HCT116 (cell line): Measurements from ENCODE around the gene XYLT1. TPM values are rescaled to one million over a fixed set of nuclear protein-coding genes. Genes with fewer than 3 reads are reported as not detected.

ENCODE experiments used
- ATAC-seq: fragments of 200-7000 bp; cut with Tn5 transposase; 2 replicates; pipeline ENCODE4 v1.9.1; 2020; ENCODE audit warnings: mild to moderate bottlenecking, moderate library complexity
- BruUV-seq: library from RNA; stranded (reverse); fragments of 400-500 nt; replicated peaks from 2 replicates; lab custom pipeline; 2021; lab: Mats Ljungman, UMichigan
- CTCF ChIA-PET: fragments of 300-600 bp; sonication (Branson Sonifier 250); formaldehyde crosslinking; loops from one replicate; lab custom pipeline; 2021; ENCODE audit warnings: antibody characterized with exemption; lab: Charles Lee
- POLR2A ChIA-PET: fragments of 300-600, 350-600 bp; sonication (Branson Sonifier 250); formaldehyde crosslinking; loops from one replicate; lab custom pipeline; 2021; ENCODE audit warnings: antibody characterized with exemption; lab: Charles Lee
- RAD21 ChIA-PET, 2 experiments: fragments of 300-600 bp; sonication (Branson Sonifier 250); formaldehyde crosslinking; loops; one replicate each; lab custom pipeline; 2023; ENCODE audit warnings: low total read pairs in 2 of 2; ENCODE audit not compliant: uncharacterized antibody in 2 of 2, unreplicated experiment in 2 of 2, low non-redundant PET in 1 of 2; lab: Charles Lee
- DNase-seq: peaks from one replicate; pipeline ENCODE4 v3.0.0-alpha.2; 2010; ENCODE audit warnings: low read depth, low spot score
- H2AFZ ChIP-seq: fragments of 200-600 bp; shearing (Covaris generic), sonication (generic); 2 replicates; pipeline ENCODE4 v1.6.1; 2017; ENCODE audit warnings: low read depth, mixed run types, mixed read lengths, antibody characterized with exemption, low read length; ENCODE audit not compliant: poor library complexity, severe bottlenecking
- H3K27ac ChIP-seq: 2 replicates; pipeline ENCODE4 v1.5.1; 2012; ENCODE audit warnings: low read depth, low read length
- H3K27me3 ChIP-seq: fragments of 200-600 bp; sonication (generic); 2 replicates; pipeline ENCODE4 v1.6.1; 2016; ENCODE audit warnings: mixed run types, low read length, mixed read lengths; ENCODE audit not compliant: insufficient read depth
- H3K36me3 ChIP-seq, 2 experiments: fragments of 200-500 bp in 1 of 2; fragments of 200-600 bp in 1 of 2; sonication (Bioruptor generic) in 1 of 2; sonication (generic) in 1 of 2; 2 replicates each; pipeline versions ENCODE4 v1.5.1 to v1.6.1; 2014 to 2016; ENCODE audit warnings: low read length in 2 of 2, inconsistent platforms in 1 of 2, mixed read lengths in 1 of 2, mixed run types in 1 of 2; ENCODE audit not compliant: insufficient read depth in 2 of 2, control insufficient read depth in 1 of 2
- H3K4me1 ChIP-seq, 2 experiments: fragments of 200-600 bp in 1 of 2; sonication (generic) in 1 of 2; 2 replicates each; pipeline versions ENCODE4 v1.5.1 to v1.6.1; 2012 to 2017; ENCODE audit warnings: low read length in 2 of 2, inconsistent platforms in 1 of 2, mild to moderate bottlenecking in 1 of 2, mixed read lengths in 1 of 2, mixed run types in 1 of 2, moderate library complexity in 1 of 2; ENCODE audit not compliant: insufficient read depth in 2 of 2, control insufficient read depth in 1 of 2
- H3K4me2 ChIP-seq: fragments of 200-600 bp; sonication (generic); 2 replicates; pipeline ENCODE4 v1.6.1; 2017; ENCODE audit warnings: mixed run types, low read length, mixed read lengths
- H3K4me3 ChIP-seq, 2 experiments: fragments of 200-600 bp in 1 of 2; sonication (generic) in 1 of 2; replicated peaks in 1 of 2; 2 replicates each; pipeline ENCODE4 v1.5.1; 2011 to 2016; ENCODE audit warnings: low read length in 2 of 2, control low read depth in 1 of 2, low read depth in 1 of 2, mild to moderate bottlenecking in 1 of 2, mixed read lengths in 1 of 2, mixed run types in 1 of 2
- H3K79me2 ChIP-seq: fragments of 200-600 bp; sonication (generic); 2 replicates; pipeline ENCODE4 v1.6.1; 2017; ENCODE audit warnings: mild to moderate bottlenecking, mixed run types, low read length, moderate library complexity, mixed read lengths; ENCODE audit not compliant: insufficient read depth
- H3K9ac ChIP-seq: fragments of 200-600 bp; sonication (generic); 2 replicates; pipeline ENCODE4 v1.6.1; 2016; ENCODE audit warnings: low read length, mixed read lengths
- H3K9me2 ChIP-seq: fragments of 200-600 bp; sonication (generic), shearing (Covaris generic); 2 replicates; pipeline ENCODE4 v1.6.1; 2017; ENCODE audit warnings: mixed run types, mild to moderate bottlenecking, moderate library complexity; ENCODE audit not compliant: insufficient read depth
- H3K9me3 ChIP-seq, 2 experiments: fragments of 200-500 bp in 1 of 2; fragments of 200-600 bp in 1 of 2; sonication (Bioruptor generic) in 1 of 2; sonication (generic) in 1 of 2; 2 replicates each; pipeline ENCODE4 v1.6.1; 2014 to 2017; ENCODE audit warnings: low read length in 2 of 2, mixed read lengths in 2 of 2, inconsistent platforms in 1 of 2, low read depth in 1 of 2, mild to moderate bottlenecking in 1 of 2, mixed run types in 1 of 2, moderate library complexity in 1 of 2; ENCODE audit not compliant: control insufficient read depth in 1 of 2, insufficient read depth in 1 of 2
- H4K20me1 ChIP-seq: fragments of 200-600 bp; sonication (generic), shearing (Covaris generic); 2 replicates; pipeline ENCODE4 v1.6.1; 2017; ENCODE audit warnings: mixed run types, mild to moderate bottlenecking, moderate library complexity; ENCODE audit not compliant: insufficient read depth
- RAD21 ChIP-seq: IDR thresholded peaks from 2 replicates; pipeline ENCODE4 v1.6.1; 2012; ENCODE audit warnings: low read depth, mild to moderate bottlenecking
- REST ChIP-seq: IDR thresholded peaks from 2 replicates; pipeline ENCODE4 v1.6.1; 2012; ENCODE audit warnings: low read depth
- SP1 ChIP-seq: IDR thresholded peaks from 2 replicates; pipeline ENCODE4 v1.6.1; 2012; ENCODE audit warnings: low read depth
- YY1 ChIP-seq: IDR thresholded peaks from 2 replicates; pipeline ENCODE4 v1.6.1; 2011; ENCODE audit warnings: low read length, low read depth, moderate library complexity, mild to moderate bottlenecking; ENCODE audit not compliant: insufficient replicate concordance; ENCODE audit errors: extremely low read depth
- intact Hi-C: fragments of 100-400 bp; cut with micrococcal nuclease; formaldehyde crosslinking; loops from 2 replicates; pipeline ENCODE4 v1.10.0; 2022
- total RNA-seq: library from RNA; stranded (reverse); gene quantifications from one replicate; pipeline ENCODE4 v1.2.1, GENCODE V29; 2021; ENCODE audit not compliant: unreplicated experiment
- TF ChIP-seq, protein P1 (sequence below), 3 experiments: fragments of 200-600 bp in 1 of 3; sonication (generic) in 1 of 3; IDR thresholded peaks in 2 of 3; conservative IDR thresholded peaks in 1 of 3; 2 replicates each; pipeline ENCODE4 v1.5.1; 2012 to 2017; ENCODE audit warnings: low read depth in 2 of 3, low read length in 2 of 3, antibody characterized with exemption in 1 of 3, borderline replicate concordance in 1 of 3, control low read depth in 1 of 3, mild to moderate bottlenecking in 1 of 3, mixed read lengths in 1 of 3, mixed run types in 1 of 3, moderate library complexity in 1 of 3; ENCODE audit not compliant: insufficient read depth in 1 of 3

Gene XYLT1
- total RNA-seq, 1 experiment from 2014 or later, result 4.5 TPM

DNA sequence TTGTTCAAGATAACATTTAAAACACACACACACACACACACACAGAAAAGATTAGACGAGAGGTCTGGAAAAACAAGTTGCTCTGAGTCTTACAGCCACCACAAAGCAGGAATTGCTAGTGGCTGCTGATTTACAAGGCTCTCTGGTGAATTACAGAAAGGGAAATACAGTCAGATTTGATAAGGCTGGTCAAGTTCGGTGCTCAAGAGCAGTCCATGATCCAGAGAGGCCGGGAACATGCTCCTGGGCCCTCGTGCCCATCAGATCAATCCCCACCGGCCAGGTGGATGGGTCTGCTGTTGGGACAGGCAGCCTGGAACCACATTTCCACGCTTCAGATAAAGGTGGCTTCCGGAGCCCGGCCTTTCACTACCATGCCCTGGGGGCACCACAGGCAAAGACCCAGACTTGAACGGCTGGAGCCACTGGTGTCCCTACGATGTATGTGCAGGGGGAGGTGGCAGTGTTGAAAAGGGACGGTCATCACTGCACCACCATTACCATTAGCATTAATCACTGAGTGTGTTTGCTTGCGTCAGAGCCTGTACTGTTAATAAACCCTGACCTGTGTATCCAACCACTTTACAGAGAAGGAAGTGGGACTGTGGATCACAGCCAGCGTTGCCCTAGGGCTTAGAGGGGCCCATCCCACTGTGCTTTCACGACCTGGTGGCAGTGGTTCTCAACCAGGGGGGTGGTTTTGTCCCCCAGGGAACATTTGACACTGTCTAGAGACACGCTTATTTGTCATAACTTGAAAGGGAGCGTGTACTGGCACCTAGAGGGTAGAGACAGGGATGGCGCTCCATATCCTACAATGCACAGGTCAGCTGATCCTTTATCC, 95.1 kb downstream of the XYLT1 start:
- ChIA-PET RAD21 (no interaction called here), CTCF (interaction anchor here (0.6 kb wide), 1 partner anchor 11 kb away, joined by 4 read pairs; no protein-coding TSS in a partner anchor), POLR2A (no interaction called here)
- no peaks in the 10 kb centered on the region for H3K79me2 ChIP-seq
- peak; percentile 31; the same call in 1 of the 2 replicates for TF ChIP-seq RAD21
- no peak for TF ChIP-seq REST
- TF ChIP-seq YY1, result no peak
- TF ChIP-seq SP1, result no peak
- TF ChIP-seq, protein P1, sequence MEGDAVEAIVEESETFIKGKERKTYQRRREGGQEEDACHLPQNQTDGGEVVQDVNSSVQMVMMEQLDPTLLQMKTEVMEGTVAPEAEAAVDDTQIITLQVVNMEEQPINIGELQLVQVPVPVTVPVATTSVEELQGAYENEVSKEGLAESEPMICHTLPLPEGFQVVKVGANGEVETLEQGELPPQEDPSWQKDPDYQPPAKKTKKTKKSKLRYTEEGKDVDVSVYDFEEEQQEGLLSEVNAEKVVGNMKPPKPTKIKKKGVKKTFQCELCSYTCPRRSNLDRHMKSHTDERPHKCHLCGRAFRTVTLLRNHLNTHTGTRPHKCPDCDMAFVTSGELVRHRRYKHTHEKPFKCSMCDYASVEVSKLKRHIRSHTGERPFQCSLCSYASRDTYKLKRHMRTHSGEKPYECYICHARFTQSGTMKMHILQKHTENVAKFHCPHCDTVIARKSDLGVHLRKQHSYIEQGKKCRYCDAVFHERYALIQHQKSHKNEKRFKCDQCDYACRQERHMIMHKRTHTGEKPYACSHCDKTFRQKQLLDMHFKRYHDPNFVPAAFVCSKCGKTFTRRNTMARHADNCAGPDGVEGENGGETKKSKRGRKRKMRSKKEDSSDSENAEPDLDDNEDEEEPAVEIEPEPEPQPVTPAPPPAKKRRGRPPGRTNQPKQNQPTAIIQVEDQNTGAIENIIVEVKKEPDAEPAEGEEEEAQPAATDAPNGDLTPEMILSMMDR (IDR thresholded peaks at IDR 0.05 in 2 of 3, conservative IDR thresholded peaks at IDR 0.05 in 1 of 3; ENCODE audit: borderline replicate concordance in 1 of 3, insufficient read depth in 1 of 3, low read depth in 2 of 3, low read length in 2 of 3), result peak in 1 of 3 experiments; percentile 19; a peak in 1 of 6 replicates
- H4K20me1 ChIP-seq, result no peaks in the 10 kb centered on the region
- no TSS peak for BruUV-seq
- no peak overlapping the region for H3K27ac ChIP-seq
- no peaks in the 10 kb centered on the region for H3K9me3 ChIP-seq
- no peaks in the 10 kb centered on the region for H3K9me2 ChIP-seq
- DNase-seq, result no peak
- H3K9ac ChIP-seq, result no peak overlapping the region
- no peak overlapping the region for H3K4me2 ChIP-seq
- H2AFZ ChIP-seq, result no peak overlapping the region
- no peaks in the 10 kb centered on the region for H3K4me1 ChIP-seq
- H3K27me3 ChIP-seq, result peaks cover 33% of the 10 kb centered on the region; the same call in 1 of the 2 replicates
- intact Hi-C loops, result no loop called here
- peak; percentile 58; the same call in 1 of the 2 replicates for ATAC-seq
- H3K36me3 ChIP-seq, result no peaks in the 10 kb centered on the region
- H3K4me3 ChIP-seq, result no peak overlapping the region
